MM.1S (cell line): ENCODE measurements around the gene CABLES2.

Experiments
- DNase-seq: peaks from one replicate; pipeline ENCODE4 v3.0.0-alpha.2; 2015
- H2AFZ ChIP-seq: fragments of 300-600 bp; sonication (generic); 2 replicates; pipeline ENCODE4 v1.6.0; 2016; ENCODE audit warnings: antibody characterized with exemption, low read length
- H3F3A ChIP-seq: fragments of 300-600 bp; sonication (generic); 2 replicates; pipeline ENCODE4 v1.6.1; 2016; ENCODE audit warnings: mild to moderate bottlenecking, antibody characterized with exemption, low read length, moderate library complexity, mixed read lengths; ENCODE audit not compliant: insufficient read depth
- H3K27ac ChIP-seq: fragments of 300-600 bp; sonication (generic); 2 replicates; pipeline ENCODE4 v1.5.1; 2016; ENCODE audit warnings: mild to moderate bottlenecking, low read length
- H3K27me3 ChIP-seq: fragments of 300-600 bp; sonication (generic); replicated peaks from 2 replicates; pipeline ENCODE4 v1.6.0; 2016; ENCODE audit warnings: low read length; ENCODE audit not compliant: insufficient read depth
- H3K36me3 ChIP-seq: fragments of 300-600 bp; sonication (generic); replicated peaks from 2 replicates; pipeline ENCODE4 v1.6.1; 2016; ENCODE audit warnings: mild to moderate bottlenecking, low read length, mixed read lengths; ENCODE audit not compliant: insufficient read depth
- H3K4me1 ChIP-seq: fragments of 300-600 bp; sonication (generic); 2 replicates; pipeline ENCODE4 v1.6.1; 2016; ENCODE audit warnings: low read length, mixed read lengths
- H3K4me2 ChIP-seq: fragments of 300-600 bp; sonication (generic); 2 replicates; pipeline ENCODE4 v1.6.0; 2016; ENCODE audit warnings: low read depth, low read length
- H3K4me3 ChIP-seq: fragments of 300-600 bp; sonication (generic); 2 replicates; pipeline ENCODE4 v1.5.1; 2016; ENCODE audit warnings: low read length, mixed read lengths
- H3K79me2 ChIP-seq: fragments of 300-600 bp; sonication (generic); 2 replicates; pipeline ENCODE4 v1.6.1; 2016; ENCODE audit warnings: mixed run types, low read length, mixed read lengths
- H3K9ac ChIP-seq: fragments of 300-600 bp; sonication (generic); 2 replicates; pipeline ENCODE4 v1.6.1; 2016; ENCODE audit warnings: low read length, mixed read lengths
- H3K9me2 ChIP-seq: fragments of 300-600 bp; sonication (generic); replicated peaks from 2 replicates; pipeline ENCODE4 v1.6.1; 2016; ENCODE audit warnings: mild to moderate bottlenecking, low read length, mixed read lengths; ENCODE audit not compliant: insufficient read depth
- H3K9me3 ChIP-seq: fragments of 300-600 bp; sonication (generic); replicated peaks from 2 replicates; pipeline ENCODE4 v1.6.1; 2016; ENCODE audit warnings: mild to moderate bottlenecking, low read length, mixed read lengths; ENCODE audit not compliant: insufficient read depth
- H4K20me1 ChIP-seq: fragments of 300-600 bp; sonication (generic); 2 replicates; pipeline ENCODE4 v1.6.1; 2016; ENCODE audit warnings: mild to moderate bottlenecking, low read length, moderate library complexity, mixed read lengths; ENCODE audit not compliant: insufficient read depth
- CTCF ChIP-seq: fragments of 300-600 bp; sonication (generic); IDR thresholded peaks from 2 replicates; pipeline ENCODE4 v1.5.1; 2016; ENCODE audit warnings: antibody characterized with exemption, low read length, mixed read lengths
- EZH2 ChIP-seq: fragments of 300-600 bp; sonication (generic); optimal IDR thresholded peaks from 2 replicates; pipeline ENCODE3; 2017; ENCODE audit warnings: low read depth, mild to moderate bottlenecking, antibody characterized with exemption, low read length, mixed read lengths
- EZH2phosphoT487 ChIP-seq: fragments of 300-600 bp; sonication (generic); IDR thresholded peaks from 2 replicates; pipeline ENCODE4 v1.6.1; 2018; ENCODE audit warnings: antibody characterized with exemption, low read length

The CABLES2 gene

DNA sequence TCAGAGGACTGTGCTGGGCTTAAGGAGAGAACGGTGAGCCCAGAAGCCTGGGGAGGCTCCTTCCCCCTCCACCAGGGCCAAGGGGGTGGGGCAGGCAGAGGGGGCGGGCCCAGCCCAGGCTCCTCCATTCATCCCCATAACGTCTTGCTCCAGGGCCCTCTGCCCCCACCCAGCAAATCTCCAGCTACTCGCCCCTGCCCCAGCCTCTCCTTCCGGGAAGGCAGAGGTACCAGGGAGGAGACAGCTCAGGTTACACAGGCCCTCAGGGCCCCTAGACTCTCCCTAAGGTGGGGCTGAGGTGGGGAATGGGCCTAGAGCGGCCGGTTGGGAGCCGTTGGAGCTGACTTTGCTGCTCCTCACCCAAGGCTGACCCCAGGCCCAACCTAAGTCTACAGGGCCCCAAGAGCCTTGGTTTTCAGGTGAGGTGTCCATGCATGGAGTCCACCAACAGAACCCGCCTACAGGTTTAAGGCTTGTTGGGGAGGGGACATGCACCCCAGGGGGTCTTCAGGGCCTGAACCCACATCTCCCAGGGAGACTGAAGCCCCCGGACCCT, 41.2 kb downstream of the CABLES2 start:
- Histone ChIP-seq H3K4me1 (peaks cover 13% of the 10 kb centered on the region), H3K36me3 (no peaks in the 10 kb centered on the region), H3K27me3 (no peaks in the 10 kb centered on the region), H3F3A (peaks cover 4% of the 10 kb centered on the region; the same call in 1 of the 2 replicates), H3K4me2 (peak overlapping the region; percentile 72), H3K9me3 (no peaks in the 10 kb centered on the region), H3K79me2 (peaks cover 46% of the 10 kb centered on the region), H2AFZ (no peak overlapping the region), H3K9me2 (no peaks in the 10 kb centered on the region), H3K4me3 (peak overlapping the region; percentile 90), H3K27ac (peak overlapping the region; percentile 2; the same call in 1 of the 2 replicates), H4K20me1 (no peaks in the 10 kb centered on the region), H3K9ac (peak overlapping the region; percentile 90)
- no peak for DNase-seq
- no peak for TF ChIP-seq EZH2
- no peak for TF ChIP-seq EZH2phosphoT487
- TF ChIP-seq CTCF = no peak

- Histone ChIP-seq H3K79me2 (peaks cover 46% of the 10 kb centered on the region), H3K36me3 (no peaks in the 10 kb centered on the region), H4K20me1 (no peaks in the 10 kb centered on the region), H3K9me2 (no peaks in the 10 kb centered on the region), H3F3A (peaks cover 4% of the 10 kb centered on the region; the same call in 1 of the 2 replicates), H3K4me2 (peak overlapping the region; percentile 72; the same call in 1 of the 2 replicates), H3K4me1 (peaks cover 13% of the 10 kb centered on the region), H3K27ac (no peak overlapping the region), H3K27me3 (no peaks in the 10 kb centered on the region), H3K4me3 (no peak overlapping the region), H3K9me3 (no peaks in the 10 kb centered on the region), H3K9ac (no peak overlapping the region; the same call in 1 of the 2 replicates), H2AFZ (no peak overlapping the region)
- no peak for DNase-seq
- TF ChIP-seq CTCF = no peak
- no peak for TF ChIP-seq EZH2phosphoT487
- no peak for TF ChIP-seq EZH2
Measured at GRCh38 chr20:62364911-62365736, 42.0 kb downstream of the CABLES2 start.

DNA sequence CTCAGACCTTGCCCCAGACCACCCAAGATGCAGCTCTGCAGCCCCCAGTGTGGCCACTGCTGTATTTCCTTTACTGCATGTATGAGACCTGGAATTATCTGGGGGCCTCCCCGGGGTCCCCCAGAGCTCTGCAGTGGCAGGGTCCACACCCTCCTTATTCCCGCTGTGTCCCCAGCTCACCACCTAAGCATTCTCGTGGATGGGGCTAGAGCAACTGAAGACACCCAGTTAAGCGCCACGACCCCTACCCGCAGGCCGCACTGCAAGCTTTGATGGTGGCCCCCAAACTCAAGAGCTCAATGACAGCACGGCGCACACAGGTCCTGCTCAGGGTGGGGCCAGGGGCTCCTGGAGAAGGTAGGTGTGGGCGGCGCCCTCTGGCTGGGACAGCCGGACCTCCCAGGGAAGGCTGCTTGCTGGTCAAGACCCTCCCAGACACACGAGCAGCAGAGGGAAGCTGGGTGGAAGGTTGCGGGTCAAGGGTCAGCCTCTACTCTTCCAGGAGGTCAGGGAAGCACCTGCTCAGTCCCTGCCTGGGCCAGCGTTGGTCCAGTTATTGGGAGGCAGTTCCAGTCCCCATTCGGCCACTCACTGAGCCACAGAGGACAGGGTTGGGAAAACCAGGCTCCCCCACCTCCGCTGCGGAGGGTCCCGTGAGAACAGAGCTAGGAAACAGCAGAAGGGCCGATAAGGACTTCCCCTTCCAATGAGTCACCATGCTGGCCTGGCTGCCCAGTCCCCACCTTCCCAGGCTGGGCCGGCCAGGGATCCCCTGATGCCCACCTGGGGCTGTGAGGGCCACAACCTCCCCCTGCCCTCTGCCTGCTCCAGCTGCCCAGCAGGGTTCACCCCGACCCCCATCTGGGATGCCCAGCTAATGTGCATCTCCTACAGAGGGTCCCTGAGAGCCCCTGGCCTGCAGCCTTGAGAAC, 42.9 kb downstream of the CABLES2 start:
- Histone ChIP-seq H3K9ac (no peak overlapping the region), H3K4me2 (no peak overlapping the region), H4K20me1 (no peaks in the 10 kb centered on the region), H3K36me3 (no peaks in the 10 kb centered on the region), H3F3A (peaks cover 4% of the 10 kb centered on the region; the same call in 1 of the 2 replicates), H3K9me3 (no peaks in the 10 kb centered on the region), H3K79me2 (peaks cover 50% of the 10 kb centered on the region), H3K9me2 (no peaks in the 10 kb centered on the region), H3K4me3 (no peak overlapping the region), H2AFZ (no peak overlapping the region), H3K4me1 (peaks cover 13% of the 10 kb centered on the region), H3K27ac (no peak overlapping the region), H3K27me3 (no peaks in the 10 kb centered on the region)
- no peak for TF ChIP-seq EZH2
- no peak for TF ChIP-seq EZH2phosphoT487
- TF ChIP-seq CTCF = no peak
- DNase-seq = no peak
